Measurements from ENCODE around the gene TSPEAR.

GRCh38 chr21:44613386-44614155 lies 97.8 kb downstream of the TSPEAR start:
- TF ChIP-seq, protein P1, sequence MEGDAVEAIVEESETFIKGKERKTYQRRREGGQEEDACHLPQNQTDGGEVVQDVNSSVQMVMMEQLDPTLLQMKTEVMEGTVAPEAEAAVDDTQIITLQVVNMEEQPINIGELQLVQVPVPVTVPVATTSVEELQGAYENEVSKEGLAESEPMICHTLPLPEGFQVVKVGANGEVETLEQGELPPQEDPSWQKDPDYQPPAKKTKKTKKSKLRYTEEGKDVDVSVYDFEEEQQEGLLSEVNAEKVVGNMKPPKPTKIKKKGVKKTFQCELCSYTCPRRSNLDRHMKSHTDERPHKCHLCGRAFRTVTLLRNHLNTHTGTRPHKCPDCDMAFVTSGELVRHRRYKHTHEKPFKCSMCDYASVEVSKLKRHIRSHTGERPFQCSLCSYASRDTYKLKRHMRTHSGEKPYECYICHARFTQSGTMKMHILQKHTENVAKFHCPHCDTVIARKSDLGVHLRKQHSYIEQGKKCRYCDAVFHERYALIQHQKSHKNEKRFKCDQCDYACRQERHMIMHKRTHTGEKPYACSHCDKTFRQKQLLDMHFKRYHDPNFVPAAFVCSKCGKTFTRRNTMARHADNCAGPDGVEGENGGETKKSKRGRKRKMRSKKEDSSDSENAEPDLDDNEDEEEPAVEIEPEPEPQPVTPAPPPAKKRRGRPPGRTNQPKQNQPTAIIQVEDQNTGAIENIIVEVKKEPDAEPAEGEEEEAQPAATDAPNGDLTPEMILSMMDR (IDR thresholded peaks at IDR 0.05), result no peak
- TF ChIP-seq POLR2A (IDR thresholded peaks at IDR 0.05; ENCODE audit: low read depth) (no peak), POLR2AphosphoS5 (IDR thresholded peaks at IDR 0.05) (no peak)
